Subcutaneous adipose tissue (tissue), 4 donors: ENCODE results near the gene DENND4A. TPM values are rescaled to one million over a fixed set of nuclear protein-coding genes. Genes with fewer than 3 reads are reported as not detected.

ENCODE experiments used
- CTCF ChIP-seq: fragments of 450-650 bp; IDR thresholded peaks from one replicate; pipeline ENCODE4 v1.5.1; 2016; ENCODE audit warnings: low read depth, mild to moderate bottlenecking, control low read depth, antibody characterized with exemption, moderate library complexity
- total RNA-seq, 4 donors: library from RNA; depleted of rRNA; stranded (reverse); fragments of >200 nt; gene quantifications; one replicate each; pipeline ENCODE4 v1.1.0, GENCODE V29; 2016

The DENND4A gene
- total RNA-seq, 4 donors from 2014 or later: 29.4 to 36.7 (median 33.3) TPM

GRCh38 chr15:65778269-65778668, 13.8 kb downstream of the DENND4A start:
- no peak for TF ChIP-seq CTCF

GRCh38 chr15:65777843-65778242, 14.2 kb downstream of the DENND4A start:
- TF ChIP-seq CTCF: no peak

- no peak for TF ChIP-seq CTCF
These were observed 15.0 kb downstream of the DENND4A start for GRCh38 chr15:65777053-65777452.

- TF ChIP-seq CTCF: no peak
These were observed 18.5 kb downstream of the DENND4A start for GRCh38 chr15:65773386-65774111.

GRCh38 chr15:65772930-65773329, 19.2 kb downstream of the DENND4A start:
- no peak for TF ChIP-seq CTCF

GRCh38 chr15:65771870-65772269, 20.2 kb downstream of the DENND4A start:
- no peak for TF ChIP-seq CTCF

- TF ChIP-seq CTCF: no peak
These were observed 22.6 kb downstream of the DENND4A start for GRCh38 chr15:65769482-65769881.
